GM21786 (cell line): ENCODE results near the gene ITPA.

Source experiments
- ATAC-seq: cut with Tn5 transposase; IDR thresholded peaks from one replicate; pipeline ENCODE4 v1.9.1; 2021; ENCODE audit not compliant: unreplicated experiment

ITPA gene

DNA sequence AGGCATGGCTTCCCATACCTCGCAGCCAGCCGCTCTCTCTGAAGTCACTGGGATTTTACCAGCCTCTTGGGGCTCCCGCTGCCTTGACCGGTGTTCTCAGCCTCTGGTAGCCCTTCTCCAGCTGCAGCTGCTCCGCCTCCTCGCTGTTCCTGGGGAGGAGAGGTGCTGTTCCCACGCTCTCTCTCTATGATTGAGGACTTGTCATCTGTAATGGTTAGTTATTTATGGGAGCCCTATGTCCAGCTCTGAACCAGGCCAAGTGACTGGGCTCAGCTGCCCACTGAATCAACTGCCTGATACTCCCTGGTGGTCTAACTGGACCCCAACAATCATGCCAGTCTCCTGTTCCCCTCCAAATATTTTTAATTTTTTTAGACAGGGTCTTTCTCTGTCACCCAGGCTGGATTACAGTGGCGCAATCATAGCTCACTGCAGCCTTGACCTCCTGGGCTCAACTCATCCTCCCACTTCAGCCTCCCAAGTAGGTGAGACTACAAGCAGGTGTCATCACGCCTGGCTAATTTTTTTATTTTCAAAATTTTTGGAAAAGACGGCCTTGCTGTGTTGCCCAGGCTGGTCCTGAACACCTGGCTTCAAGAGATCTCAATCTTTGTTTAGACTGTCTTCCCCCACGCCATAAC, 34.5 kb downstream of the ITPA start:
- no peak for ATAC-seq

- ATAC-seq: no peak
These were observed 35.3 kb downstream of the ITPA start for GRCh38 chr20:3244613-3245012.

GRCh38 chr20:3245156-3245555, 35.9 kb downstream of the ITPA start:
- no peak for ATAC-seq

GRCh38 chr20:3245711-3246110, 36.4 kb downstream of the ITPA start:
- ATAC-seq: no peak

DNA sequence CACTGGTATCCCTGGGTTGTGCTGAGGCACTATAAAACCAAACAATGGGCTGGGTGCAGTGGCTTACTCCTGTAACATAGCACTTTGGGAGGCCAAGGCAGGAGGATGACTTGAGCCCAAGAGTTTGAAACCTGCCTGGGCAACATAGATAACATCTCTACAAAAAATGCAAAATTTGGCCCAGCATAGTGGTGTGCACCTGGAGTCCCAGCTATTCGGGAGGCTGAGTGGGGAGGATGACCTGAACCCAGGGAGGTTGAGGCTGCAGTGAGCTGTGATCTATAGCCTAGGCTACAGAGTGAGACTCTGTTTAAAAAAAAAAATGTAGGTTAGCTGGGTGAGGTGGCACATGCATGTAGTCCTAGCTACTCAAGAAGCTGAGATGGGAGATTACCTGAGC, 37.4 kb downstream of the ITPA start:
- no peak for ATAC-seq

DNA sequence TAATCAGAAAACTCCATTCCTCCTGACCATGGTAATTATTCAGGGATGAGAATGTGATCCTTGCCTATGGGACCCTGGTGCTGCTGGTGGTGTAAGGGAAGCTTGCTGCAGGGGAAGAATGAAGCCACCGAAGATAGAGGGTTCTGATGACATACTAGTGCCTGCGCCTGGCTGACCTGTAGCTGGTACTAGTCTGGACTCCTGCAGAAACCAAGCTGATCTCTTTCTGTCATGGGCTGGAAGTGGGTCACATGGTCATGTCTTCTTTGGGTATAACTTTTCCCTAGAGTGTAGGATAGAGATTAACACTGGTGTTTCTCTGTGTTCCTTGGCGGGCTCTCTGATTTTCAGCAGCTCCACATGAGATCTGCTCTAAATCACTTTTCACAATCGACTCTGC, 38.3 kb downstream of the ITPA start:
- no peak for ATAC-seq

GRCh38 chr20:3248167-3248992, 39.1 kb downstream of the ITPA start:
- ATAC-seq: no peak

DNA sequence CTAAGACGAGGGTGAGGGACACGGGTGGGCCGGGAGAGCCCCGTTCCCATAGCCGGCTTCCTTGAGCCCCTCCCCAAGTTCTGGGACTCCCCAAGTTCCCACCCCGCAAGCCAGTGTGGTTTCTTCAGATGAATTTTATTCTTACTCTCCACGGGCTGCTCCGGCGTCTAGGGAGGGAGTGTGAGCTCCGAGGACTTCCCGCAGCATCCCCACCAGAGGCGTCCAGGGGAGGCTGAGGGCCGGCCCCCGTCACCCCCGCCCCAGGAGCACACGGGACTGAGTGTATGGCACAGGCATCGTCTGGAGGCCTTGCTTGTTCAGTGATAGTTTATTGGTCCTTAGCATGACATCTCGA, 39.7 kb downstream of the ITPA start:
- ATAC-seq: no peak

DNA sequence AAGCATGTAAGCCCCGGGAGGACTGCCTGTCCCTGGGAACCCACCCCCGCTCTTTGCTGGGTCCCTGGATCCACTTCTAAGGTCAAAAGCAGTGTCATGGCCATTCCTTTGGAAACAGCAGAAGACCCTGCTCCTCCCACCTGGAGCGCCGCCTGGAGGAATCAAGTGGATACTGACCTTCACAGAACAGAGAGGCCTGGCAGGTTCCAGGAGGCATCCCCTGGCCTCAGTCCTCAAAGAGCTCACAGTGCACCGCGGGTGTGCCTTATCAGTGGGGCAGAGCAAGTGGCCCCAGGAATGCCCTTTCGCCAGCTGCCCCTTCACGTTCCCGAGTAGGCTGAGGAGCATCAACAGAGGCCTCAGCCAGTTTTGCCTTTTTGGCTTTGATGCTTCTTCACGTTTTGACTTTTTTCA, 40.8 kb downstream of the ITPA start:
- ATAC-seq: no peak

DNA sequence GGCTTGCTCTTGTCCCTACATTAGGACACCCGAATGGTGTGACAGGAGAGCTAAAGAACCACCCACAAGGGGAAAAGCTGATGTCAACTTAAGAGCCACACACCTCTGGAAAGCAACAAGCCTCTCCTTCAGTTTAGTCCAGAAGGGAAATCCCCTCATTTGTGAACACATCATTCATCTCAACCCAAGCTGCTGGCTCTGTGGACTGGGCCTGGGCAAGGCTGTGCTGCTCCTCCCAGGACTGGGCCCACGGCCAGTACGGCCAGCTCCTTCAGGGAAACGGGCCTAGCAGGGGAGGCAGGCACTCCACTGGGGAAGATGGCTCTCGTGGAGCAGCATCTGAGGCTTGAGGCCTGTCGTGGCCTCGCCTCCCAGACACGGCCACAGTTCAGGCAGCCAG, 42.5 kb downstream of the ITPA start:
- no peak for ATAC-seq

DNA sequence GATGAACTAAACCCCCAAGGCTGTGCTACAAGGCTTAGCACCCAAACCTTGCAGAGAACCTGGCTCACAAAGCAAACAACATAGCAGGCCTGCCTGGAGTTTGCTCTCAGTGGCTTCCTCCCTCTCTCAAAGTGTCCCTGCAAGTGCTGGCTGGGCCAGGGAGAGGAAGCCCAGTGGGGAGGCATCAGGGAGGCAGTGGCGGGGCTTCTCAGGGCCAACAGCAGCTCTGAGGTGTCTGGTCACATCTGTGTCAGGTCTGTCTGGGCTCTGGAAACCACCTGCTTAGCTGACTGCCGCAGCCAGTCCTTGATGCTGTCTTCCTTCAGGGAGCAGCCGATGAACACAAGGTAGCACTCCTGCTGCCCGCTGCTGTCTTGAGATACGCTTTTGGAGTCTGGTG, 46.4 kb downstream of the ITPA start:
- no peak for ATAC-seq

DNA sequence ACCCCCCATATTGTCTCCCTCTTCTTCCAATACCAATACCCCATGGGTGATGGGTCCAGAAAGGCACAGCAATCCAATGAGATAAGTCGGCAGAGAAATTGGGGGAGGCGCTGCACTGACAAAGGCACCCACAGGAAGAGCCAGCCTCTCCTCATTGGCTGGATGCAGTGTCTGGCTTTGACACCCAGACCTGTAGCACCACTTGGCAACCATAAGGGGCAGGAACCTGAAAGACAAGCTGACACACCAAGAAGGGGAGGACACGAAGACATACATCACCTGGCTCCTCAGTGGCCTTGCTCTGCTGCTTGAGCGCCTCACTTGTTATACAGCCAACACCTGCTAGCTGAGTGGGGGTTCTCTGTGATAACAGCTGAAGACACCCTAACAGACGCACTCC, 49.1 kb downstream of the ITPA start:
- ATAC-seq: no peak

DNA sequence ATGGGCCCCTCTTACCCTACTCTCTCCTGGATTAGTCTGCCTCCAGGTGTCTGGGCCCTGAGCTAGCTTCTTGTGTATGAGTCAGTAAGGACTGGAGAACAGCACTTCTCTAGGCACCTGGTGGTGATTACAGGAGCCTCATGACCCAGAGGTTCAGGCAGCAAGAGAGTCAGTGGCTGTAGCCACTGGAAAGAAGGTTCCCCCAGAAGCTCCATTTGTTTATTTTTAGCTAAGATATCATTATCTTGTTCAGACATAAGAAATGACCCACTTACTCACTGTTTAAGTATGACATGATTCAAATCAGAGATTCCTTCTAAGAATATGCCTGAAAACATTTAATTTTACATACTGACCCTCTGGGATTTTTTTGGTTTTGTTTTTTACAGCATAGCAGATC, 53.3 kb downstream of the ITPA start:
- ATAC-seq: no peak

DNA sequence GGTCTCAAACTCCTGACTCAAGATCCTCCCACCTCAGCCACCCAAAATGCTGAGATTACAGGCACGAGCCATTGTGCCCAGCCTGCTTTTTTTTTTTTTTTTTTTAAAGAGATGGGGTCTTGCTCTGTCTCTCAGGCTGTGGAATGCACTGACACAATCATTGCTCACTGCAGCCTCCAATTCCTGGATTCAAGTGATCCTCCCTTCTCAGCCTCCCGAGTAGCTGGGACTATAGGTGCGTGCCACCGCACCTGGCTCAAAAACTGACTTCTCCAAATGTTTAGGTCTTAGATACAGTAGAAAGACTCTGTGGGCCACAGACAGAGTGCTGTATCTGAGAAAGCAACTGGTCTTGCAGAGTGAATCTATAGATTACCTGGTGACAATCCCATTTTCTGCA, 60.8 kb downstream of the ITPA start:
- ATAC-seq: no peak

DNA sequence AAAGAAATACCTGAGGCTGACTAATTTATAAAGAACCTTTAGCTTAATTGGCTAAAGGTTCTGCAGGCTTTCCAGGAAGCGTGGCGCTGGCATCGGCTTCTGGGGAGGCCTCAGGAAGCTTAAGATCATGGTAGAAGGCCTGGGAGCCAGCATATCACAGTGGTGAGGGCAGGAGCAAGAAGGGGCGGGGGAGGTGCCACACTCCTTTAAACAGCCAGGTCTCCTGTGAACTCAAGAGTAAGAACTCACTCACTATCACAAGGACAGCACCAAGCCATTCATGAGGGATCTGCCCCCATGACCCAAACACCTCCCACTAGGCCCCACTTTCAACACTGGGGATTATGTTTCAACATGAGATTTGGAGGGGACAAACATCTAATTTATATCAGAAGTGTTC, 64.1 kb downstream of the ITPA start:
- no peak for ATAC-seq
